ENCODE results near the gene LMBRD2. TPM values are rescaled to one million over a fixed set of nuclear protein-coding genes. Genes with fewer than 3 reads are reported as not detected.

The LMBRD2 gene
- total and polyA plus RNA-seq, 2 of the 8 experiments (the other 6 are each of a cell fraction or from before 2014, with no cell fraction given) = 1.1 to 4.1 TPM

DNA sequence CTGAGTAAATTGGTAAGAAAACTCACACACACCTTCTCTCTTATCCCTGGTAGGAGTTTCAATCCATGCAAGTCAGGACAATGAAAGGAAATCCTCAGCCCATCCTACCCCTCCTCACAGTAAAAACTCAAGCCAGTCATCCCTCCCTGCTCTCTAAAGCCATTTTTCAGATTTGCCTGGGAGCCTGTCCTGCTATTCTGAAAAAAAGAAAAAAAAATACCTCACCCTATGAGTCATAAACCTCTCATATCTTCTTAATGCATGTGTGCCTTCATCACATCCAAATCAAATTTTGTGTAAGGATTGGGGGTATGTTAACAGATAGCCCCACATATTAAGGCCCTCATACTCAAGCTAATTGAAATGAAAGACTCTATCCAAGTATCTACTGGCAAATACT lies 99.1 kb downstream of the LMBRD2 start:
- H3K4ac ChIP-seq (replicated peaks; ENCODE audit: insufficient read length, low read depth, low read length) = no peak overlapping the region
- no peaks in the 10 kb centered on the region for H3K27me3 ChIP-seq (replicated peaks in 1 of 4; ENCODE audit: control insufficient read depth in 3 of 4, extremely low read depth in 1 of 4, insufficient read depth in 3 of 4, low read length in 3 of 4)
- no peak for DNase-seq (ENCODE audit: low read depth in 1 of 2, low spot score in 2 of 2)
- TF ChIP-seq TBP (IDR thresholded peaks at IDR 0.05; ENCODE audit: low read depth, low read length) = no peak
- TF ChIP-seq SP4 (IDR thresholded peaks at IDR 0.05; ENCODE audit: low read length) = no peak
- no peak for TF ChIP-seq EZH2 (IDR thresholded peaks at IDR 0.05; ENCODE audit: low read depth, low read length, severe bottlenecking)
- no peak for TF ChIP-seq BCL11A (IDR thresholded peaks at IDR 0.05; ENCODE audit: low read depth in 2 of 2, low read length in 2 of 2)
- no peak for TF ChIP-seq KDM5A (IDR thresholded peaks at IDR 0.05; ENCODE audit: low read length)
- TF ChIP-seq, protein P1, sequence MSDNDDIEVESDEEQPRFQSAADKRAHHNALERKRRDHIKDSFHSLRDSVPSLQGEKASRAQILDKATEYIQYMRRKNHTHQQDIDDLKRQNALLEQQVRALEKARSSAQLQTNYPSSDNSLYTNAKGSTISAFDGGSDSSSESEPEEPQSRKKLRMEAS (IDR thresholded peaks at IDR 0.05) = no peak
- TF ChIP-seq CTBP2 (IDR thresholded peaks at IDR 0.05; ENCODE audit: borderline replicate concordance, insufficient read depth, insufficient read length, low read length) = no peak
- no peak for TF ChIP-seq SAP30 (IDR thresholded peaks at IDR 0.05; ENCODE audit: insufficient read depth, insufficient replicate concordance, low read length)
- TF ChIP-seq RBBP5 (IDR thresholded peaks at IDR 0.05; ENCODE audit: borderline replicate concordance, low read depth, low read length) = no peak
- no peak for TF ChIP-seq POU5F1 (IDR thresholded peaks at IDR 0.05; ENCODE audit: low read depth, low read length)
- TF ChIP-seq HDAC2 (IDR thresholded peaks at IDR 0.05; ENCODE audit: borderline replicate concordance in 1 of 2, low read depth in 2 of 2, low read length in 2 of 2) = no peak
- TF ChIP-seq TAF7 (optimal IDR thresholded peaks at IDR 0.05; ENCODE audit: borderline replicate concordance, low read depth, low read length) = no peak
- H3K4me3 ChIP-seq (ENCODE audit: extremely low read depth in 1 of 4, insufficient read depth in 2 of 4, low read depth in 3 of 4, low read length in 4 of 4) = no peak overlapping the region
- no peaks in the 10 kb centered on the region; the same call in 1 of the 2 replicates for H3K23me2 ChIP-seq (ENCODE audit: low read depth, low read length)
- H2BK120ac ChIP-seq (replicated peaks; ENCODE audit: low read depth, low read length) = no peak overlapping the region
- CTCF ChIA-PET (ENCODE audit: partially characterized antibody) = interaction anchor here (1.4 to 1.9 kb wide), 2 partner anchors 19 to 27 kb away, joined by 6 read pairs; no protein-coding TSS in a partner anchor
- no peaks in the 10 kb centered on the region for H3K9me3 ChIP-seq (ENCODE audit: insufficient read depth in 2 of 2, low read depth in 1 of 2, low read length in 1 of 2)
- H2BK15ac ChIP-seq (ENCODE audit: low read length) = no peak overlapping the region
- FAIRE-seq = no peak
- no peaks in the 10 kb centered on the region for H4K20me1 ChIP-seq (replicated peaks in 1 of 2; ENCODE audit: control insufficient read depth in 1 of 2, insufficient read depth in 2 of 2, low read length in 2 of 2)
- H2AFZ ChIP-seq (ENCODE audit: low read length) = no peak overlapping the region
- H2AK5ac ChIP-seq (ENCODE audit: low read depth, low read length) = no peak overlapping the region
- no peak overlapping the region for H2BK5ac ChIP-seq (ENCODE audit: low read depth, low read length)
- H3K36me3 ChIP-seq (ENCODE audit: control insufficient read depth in 2 of 4, insufficient read depth in 4 of 4, low read length in 3 of 4) = peaks cover 0 to 2% (median 0%) of the 10 kb centered on the region in 4 experiments; a peak in 1 of 8 replicates
- H3K56ac ChIP-seq (replicated peaks; ENCODE audit: insufficient read length, low read depth, low read length) = no peak overlapping the region
- POLR2A ChIA-PET (ENCODE audit: partially characterized antibody) = interaction anchor here (0.8 kb wide), 1 partner anchor 18 kb away, joined by 3 read pairs; no protein-coding TSS in a partner anchor
- no peak overlapping the region for H3K9ac ChIP-seq (replicated peaks in 1 of 4; ENCODE audit: extremely low read depth in 1 of 4, low read depth in 3 of 4, low read length in 3 of 4)
- H3K79me1 ChIP-seq (ENCODE audit: low read depth, low read length) = no peaks in the 10 kb centered on the region
- no peak overlapping the region for H4K5ac ChIP-seq (ENCODE audit: insufficient read length, low read depth, low read length)
- no peaks in the 10 kb centered on the region for H3K4me1 ChIP-seq (replicated peaks in 1 of 4; ENCODE audit: control insufficient read depth in 3 of 4, insufficient read depth in 4 of 4, low read length in 3 of 4)
- H3K4me2 ChIP-seq (ENCODE audit: insufficient read depth in 1 of 2, low read depth in 2 of 2, low read length in 2 of 2) = no peak overlapping the region
- no peaks in the 10 kb centered on the region for H3K79me2 ChIP-seq (ENCODE audit: control insufficient read depth in 1 of 2, insufficient read depth in 2 of 2, low read length in 2 of 2)
- H3K23ac ChIP-seq (ENCODE audit: insufficient read length) = no peak overlapping the region
- no peak overlapping the region for H3K18ac ChIP-seq (ENCODE audit: extremely low read depth, low read length)
- no peak overlapping the region for H2BK20ac ChIP-seq (ENCODE audit: low read length)
- H4K91ac ChIP-seq (replicated peaks; ENCODE audit: insufficient read length, low read length) = no peak overlapping the region
- H3K27ac ChIP-seq (ENCODE audit: low read depth, low read length) = no peak overlapping the region
- H3K14ac ChIP-seq (ENCODE audit: insufficient read length) = no peak overlapping the region
- H2BK12ac ChIP-seq (ENCODE audit: low read depth, low read length) = no peak overlapping the region
- no peak overlapping the region for H4K8ac ChIP-seq (ENCODE audit: extremely low read depth, insufficient read depth, low read length)

Data from H1 (cell line).